ENCODE data around the gene CT45A9.
"Not testable (repeated sequence)": the region's sequence is repeated elsewhere in the genome, so short reads cannot be mapped to it uniquely, and the experiment has no call there.

GRCh38 chrX:135888230-135888629 is 16.6 kb upstream of the CT45A9 start:
- not testable (repeated sequence) for TF ChIP-seq CTCF (IDR thresholded peaks at IDR 0.05; ENCODE audit: poor library complexity, severe bottlenecking); EZH2 (IDR thresholded peaks at IDR 0.05; ENCODE audit: borderline replicate concordance, insufficient read depth, low read length, poor library complexity, severe bottlenecking)
